ENCODE data around the gene CACNA1S. TPM values are rescaled to one million over a fixed set of nuclear protein-coding genes. Genes with fewer than 3 reads are reported as not detected.

Gene CACNA1S
- total and polyA plus RNA-seq, 2 donors (not counting 1 experiment from before 2014, with no cell fraction given), result not detected

DNA sequence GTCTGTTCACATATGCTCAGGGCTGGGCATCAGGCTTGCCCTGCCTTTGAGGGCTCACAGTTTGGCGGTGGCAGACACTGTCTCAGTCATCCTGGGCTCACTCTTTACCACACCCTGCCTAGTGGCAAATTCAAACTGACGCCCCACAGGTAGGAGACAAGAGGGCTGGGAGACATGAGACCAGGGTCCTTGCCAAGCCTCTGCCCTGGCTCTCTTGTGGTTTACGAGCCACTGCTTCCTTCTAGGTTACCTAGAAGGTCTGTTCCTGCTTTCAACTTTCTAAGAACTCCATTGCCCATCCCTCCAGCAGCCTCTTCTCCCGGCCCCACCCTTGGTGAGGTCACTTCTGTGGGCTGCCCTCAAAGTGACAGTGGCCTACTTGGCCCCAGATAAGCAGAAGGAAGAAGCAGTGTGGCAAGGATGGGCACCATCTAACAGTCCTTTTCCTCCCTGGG, 99.2 kb downstream of the CACNA1S start:
- H3K36me3 ChIP-seq (replicated peaks in 1 of 2; ENCODE audit: control extremely low read depth in 1 of 2, control insufficient read depth in 1 of 2, extremely low read depth in 1 of 2, insufficient read depth in 2 of 2, low read length in 1 of 2), result peaks cover 0 to 52% of the 10 kb centered on the region in 2 experiments
- no peak overlapping the region for H3K4me2 ChIP-seq (replicated peaks; ENCODE audit: low read depth, low read length, poor library complexity, severe bottlenecking)
- no peak overlapping the region for H2AFZ ChIP-seq (ENCODE audit: insufficient read depth, low read depth, low read length, poor library complexity, severe bottlenecking)
- CTCF ChIA-PET, result interaction anchor here (2.3 kb wide), 1 partner anchor 33 kb away, joined by 8 read pairs; no protein-coding TSS in a partner anchor
- no peak overlapping the region for H3K4me3 ChIP-seq (ENCODE audit: control extremely low read depth in 1 of 5, extremely low read depth in 1 of 5, insufficient read depth in 1 of 5, low read depth in 2 of 5, low read length in 4 of 5)
- H3K79me2 ChIP-seq (ENCODE audit: control insufficient read depth, insufficient read depth, low read length), result peaks cover 97% of the 10 kb centered on the region
- peaks cover 100% of the 10 kb centered on the region for H4K20me1 ChIP-seq (ENCODE audit: control insufficient read depth, insufficient read depth, low read length, poor library complexity, severe bottlenecking)
- no peaks in the 10 kb centered on the region for H3K9me3 ChIP-seq (ENCODE audit: control extremely low read depth in 1 of 3, control insufficient read depth in 2 of 3, insufficient read depth in 1 of 3, low read length in 2 of 3)
- no peak for ATAC-seq (ENCODE audit: low read depth)
- H3K27ac ChIP-seq (ENCODE audit: low read length in 2 of 2), result no peak overlapping the region
- POLR2A ChIA-PET, result no interaction called here
- Mint-ChIP-seq H3K27ac (no peak overlapping the region), H3K9me3 (ENCODE audit: insufficient read depth) (no peaks in the 10 kb centered on the region), H3K4me1 (peaks cover 71% of the 10 kb centered on the region), H3K4me3 (no peak overlapping the region), H3K27me3 (no peaks in the 10 kb centered on the region)
- no peaks in the 10 kb centered on the region for H3K27me3 ChIP-seq (replicated peaks in 1 of 4; ENCODE audit: control extremely low read depth in 1 of 4, control insufficient read depth in 3 of 4, insufficient read depth in 4 of 4, low read length in 3 of 4)
- peaks cover 42 to 50% of the 10 kb centered on the region in 2 donors for H3K4me1 ChIP-seq (ENCODE audit: control insufficient read depth in 2 of 2, insufficient read depth in 2 of 2, low read length in 2 of 2)
- DNase-seq, result no peak
- H3K9ac ChIP-seq (ENCODE audit: low read length), result no peak overlapping the region
- 69% methylated on average over 3 of the region's 4 CpGs for WGBS (ENCODE audit: insufficient coverage)
- intact Hi-C loops (cut with micrococcal nuclease), result loop anchor here (10.0 kb wide), 1 partner anchor 708 kb away; no protein-coding TSS in a partner anchor
- TF ChIP-seq, protein P1, sequence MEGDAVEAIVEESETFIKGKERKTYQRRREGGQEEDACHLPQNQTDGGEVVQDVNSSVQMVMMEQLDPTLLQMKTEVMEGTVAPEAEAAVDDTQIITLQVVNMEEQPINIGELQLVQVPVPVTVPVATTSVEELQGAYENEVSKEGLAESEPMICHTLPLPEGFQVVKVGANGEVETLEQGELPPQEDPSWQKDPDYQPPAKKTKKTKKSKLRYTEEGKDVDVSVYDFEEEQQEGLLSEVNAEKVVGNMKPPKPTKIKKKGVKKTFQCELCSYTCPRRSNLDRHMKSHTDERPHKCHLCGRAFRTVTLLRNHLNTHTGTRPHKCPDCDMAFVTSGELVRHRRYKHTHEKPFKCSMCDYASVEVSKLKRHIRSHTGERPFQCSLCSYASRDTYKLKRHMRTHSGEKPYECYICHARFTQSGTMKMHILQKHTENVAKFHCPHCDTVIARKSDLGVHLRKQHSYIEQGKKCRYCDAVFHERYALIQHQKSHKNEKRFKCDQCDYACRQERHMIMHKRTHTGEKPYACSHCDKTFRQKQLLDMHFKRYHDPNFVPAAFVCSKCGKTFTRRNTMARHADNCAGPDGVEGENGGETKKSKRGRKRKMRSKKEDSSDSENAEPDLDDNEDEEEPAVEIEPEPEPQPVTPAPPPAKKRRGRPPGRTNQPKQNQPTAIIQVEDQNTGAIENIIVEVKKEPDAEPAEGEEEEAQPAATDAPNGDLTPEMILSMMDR (IDR thresholded peaks at IDR 0.05), result no peak
- no peak for TF ChIP-seq EZH2 (IDR thresholded peaks at IDR 0.05; ENCODE audit: borderline replicate concordance, insufficient read depth, low read depth, low read length, poor library complexity, severe bottlenecking)

- TF ChIP-seq, protein P1 (IDR thresholded peaks at IDR 0.05), result no peak
- TF ChIP-seq EZH2 (IDR thresholded peaks at IDR 0.05; ENCODE audit: borderline replicate concordance, insufficient read depth, low read depth, low read length, poor library complexity, severe bottlenecking), result no peak
- H3K9me3 Mint-ChIP-seq (ENCODE audit: insufficient read depth), result no peaks in the 10 kb centered on the region
- Histone ChIP-seq H3K4me2 (replicated peaks; ENCODE audit: low read depth, low read length, poor library complexity, severe bottlenecking) (no peak overlapping the region), H2AFZ (ENCODE audit: insufficient read depth, low read depth, low read length, poor library complexity, severe bottlenecking) (no peak overlapping the region), H4K20me1 (ENCODE audit: control insufficient read depth, insufficient read depth, low read length, poor library complexity, severe bottlenecking) (peaks cover 95% of the 10 kb centered on the region), H3K79me2 (ENCODE audit: control insufficient read depth, insufficient read depth, low read length) (peaks cover 94% of the 10 kb centered on the region), H3K4me3 (ENCODE audit: control extremely low read depth in 1 of 5, extremely low read depth in 1 of 5, insufficient read depth in 1 of 5, low read depth in 2 of 5, low read length in 4 of 5) (no peak overlapping the region), H3K36me3 (replicated peaks in 1 of 2; ENCODE audit: control extremely low read depth in 1 of 2, control insufficient read depth in 1 of 2, extremely low read depth in 1 of 2, insufficient read depth in 2 of 2, low read length in 1 of 2) (peaks cover 0 to 55% of the 10 kb centered on the region in 2 experiments), H3K27ac (ENCODE audit: low read length in 2 of 2) (no peak overlapping the region), H3K27me3 (replicated peaks in 1 of 4; ENCODE audit: control extremely low read depth in 1 of 4, control insufficient read depth in 3 of 4, insufficient read depth in 4 of 4, low read length in 3 of 4) (no peaks in the 10 kb centered on the region), H3K9me3 (ENCODE audit: control extremely low read depth in 1 of 3, control insufficient read depth in 2 of 3, insufficient read depth in 1 of 3, low read length in 2 of 3) (no peaks in the 10 kb centered on the region), H3K9ac (ENCODE audit: low read length) (no peak overlapping the region), H3K4me1 (ENCODE audit: control insufficient read depth in 2 of 2, insufficient read depth in 2 of 2, low read length in 2 of 2) (peaks cover 28 to 36% of the 10 kb centered on the region in 2 donors)
- no peak overlapping the region for H3K27ac Mint-ChIP-seq
- ChIA-PET POLR2A (no interaction called here), CTCF (interaction anchor here (2.3 kb wide), 1 partner anchor 32 kb away, joined by 8 read pairs; no protein-coding TSS in a partner anchor)
- ATAC-seq (ENCODE audit: low read depth), result no peak
- WGBS (ENCODE audit: insufficient coverage), result 94% methylated on average over 2 of the region's 3 CpGs
- no peak overlapping the region for H3K4me3 Mint-ChIP-seq
- H3K4me1 Mint-ChIP-seq, result peaks cover 57% of the 10 kb centered on the region
- H3K27me3 Mint-ChIP-seq, result no peaks in the 10 kb centered on the region
- no peak for DNase-seq
- intact Hi-C loops (cut with micrococcal nuclease), result loop anchor here (10.0 kb wide), 1 partner anchor 707 kb away; no protein-coding TSS in a partner anchor
Observed at GRCh38 chr1:201011616-201012015, 100.6 kb downstream of the CACNA1S start.

Measured in B cell (primary cell).